DMS53 (cell line): ENCODE results near the gene GPX8.

Experiments
- DNase-seq: peaks from one replicate; lab custom pipeline; 2025; lab: John Stamatoyannopoulos, UW

The GPX8 gene

GRCh38 chr5:55159763-55160492 lies at the start of gene GPX8:
Gene GPX8, plus strand, starts transcription at chr5:55160171. Its CDS starts 22 bp downstream, at chr5:55160193.
- peak; percentile 74 for DNase-seq

- no peak for DNase-seq
Measured at GRCh38 chr5:55110217-55110616, 49.8 kb upstream of the GPX8 start.

GRCh38 chr5:55113327-55113726 lies 46.6 kb upstream of the GPX8 start:
- DNase-seq, result no peak

GRCh38 chr5:55114061-55114460 lies 45.9 kb upstream of the GPX8 start:
- no peak for DNase-seq

- DNase-seq, result no peak
Measured at GRCh38 chr5:55123365-55123764, 36.6 kb upstream of the GPX8 start.

- no peak for DNase-seq
Measured at GRCh38 chr5:55134053-55134722, 25.8 kb upstream of the GPX8 start.

- DNase-seq, result no peak
Measured at GRCh38 chr5:55136521-55136920, 23.4 kb upstream of the GPX8 start.

GRCh38 chr5:55140908-55141665 lies 18.9 kb upstream of the GPX8 start:
- peak; percentile 50 for DNase-seq

- no peak for DNase-seq
Measured at GRCh38 chr5:55141945-55142690, 17.9 kb upstream of the GPX8 start.

- no peak for DNase-seq
Measured at GRCh38 chr5:55143624-55144023, 16.3 kb upstream of the GPX8 start.

- peak; percentile 31 for DNase-seq
Measured at GRCh38 chr5:55146080-55146479, 13.9 kb upstream of the GPX8 start.

GRCh38 chr5:55146543-55147151 lies 13.3 kb upstream of the GPX8 start:
- peak; percentile 91 for DNase-seq

- no peak for DNase-seq
Measured at GRCh38 chr5:55149308-55149795, 10.6 kb upstream of the GPX8 start.

- DNase-seq, result no peak
Measured at GRCh38 chr5:55151923-55152842, 7.8 kb upstream of the GPX8 start.

- no peak for DNase-seq
Measured at GRCh38 chr5:55154873-55155272, 5.1 kb upstream of the GPX8 start.

GRCh38 chr5:55160493-55161209 lies 680 bp downstream of the GPX8 start:
- no peak for DNase-seq

- DNase-seq, result no peak
Measured at GRCh38 chr5:55162666-55163065, 2.7 kb downstream of the GPX8 start.

GRCh38 chr5:55171471-55171870 lies 11.5 kb downstream of the GPX8 start:
- no peak for DNase-seq

GRCh38 chr5:55172051-55172899 lies 12.3 kb downstream of the GPX8 start:
- peak; percentile 94 for DNase-seq
